Esophagus squamous epithelium (tissue), 5 donors: ENCODE results near the gene RBM12. TPM values are rescaled to one million over a fixed set of nuclear protein-coding genes. Genes with fewer than 3 reads are reported as not detected.

Source experiments
- DNase-seq: peaks from one replicate; lab custom pipeline; 2025; lab: John Stamatoyannopoulos, UW
- H3K27ac ChIP-seq, 4 donors: fragments of 200-600 bp; sonication (generic); one replicate each; pipeline ENCODE4 v1.5.1; 2016 to 2019; ENCODE audit warnings: mild to moderate bottlenecking in 1 of 4
- H3K27me3 ChIP-seq, 4 donors: fragments of 200-600 bp; sonication (generic); 1 replicate in 3 of 4; 2 replicates in 1 of 4; pipeline versions ENCODE4 v1.5.1 to v1.6.0; 2017 to 2021; ENCODE audit warnings: antibody characterized with exemption in 1 of 4
- H3K36me3 ChIP-seq, 3 donors: fragments of 200-600 bp; sonication (generic); one replicate each; pipeline ENCODE4 v1.5.1; 2016 to 2019
- H3K4me1 ChIP-seq, 3 donors: fragments of 200-600 bp; sonication (generic); one replicate each; pipeline ENCODE4 v1.5.1; 2017 to 2019
- H3K4me3 ChIP-seq, 4 donors: fragments of 200-600 bp; sonication (generic); 1 replicate in 3 of 4; 2 replicates in 1 of 4; pipeline ENCODE4 v1.5.1; 2016 to 2019; ENCODE audit warnings: mild to moderate bottlenecking in 2 of 4, moderate library complexity in 1 of 4
- H3K9me3 ChIP-seq, 3 donors: fragments of 200-600 bp; sonication (generic); one replicate each; pipeline ENCODE4 v1.5.1; 2016 to 2019
- POLR2A ChIP-seq, 4 donors: fragments of 450-650 bp; IDR thresholded peaks; one replicate each; pipeline ENCODE4 v1.6.1; 2017; ENCODE audit warnings: antibody characterized with exemption in 4 of 4, mild to moderate bottlenecking in 4 of 4, moderate library complexity in 3 of 4
- WGBS, 2 donors: methylation state at CpG; one replicate each; pipeline ENCODE4 v1.1.5; 2018; 5-methylcytosine and 5-hydroxymethylcytosine counted together
- intact Hi-C: fragments of 100-400 bp; cut with DNase I; formaldehyde crosslinking; loops from one replicate; pipeline ENCODE4 v1.15.0; 2022
- total RNA-seq, 4 donors: library from RNA; depleted of rRNA; stranded (reverse); fragments of >200 nt; gene quantifications; one replicate each; pipeline ENCODE4 v1.1.0, GENCODE V29; 2016
- TF ChIP-seq, protein P1 (sequence below), 6 experiments: fragments of 450-650 bp in 4 of 6; fragments of 200-600 bp in 2 of 6; sonication (generic) in 2 of 6; IDR thresholded peaks; one replicate each; pipeline ENCODE4 v1.5.1; 2016 to 2019; ENCODE audit warnings: antibody characterized with exemption in 6 of 6, mild to moderate bottlenecking in 4 of 6, moderate library complexity in 4 of 6
- donor health status: DM: yes; HTN: yes; CAD: no.

RBM12 gene
- total RNA-seq, 4 donors from 2014 or later: 14.2 to 35.5 (median 30.0) TPM

DNA sequence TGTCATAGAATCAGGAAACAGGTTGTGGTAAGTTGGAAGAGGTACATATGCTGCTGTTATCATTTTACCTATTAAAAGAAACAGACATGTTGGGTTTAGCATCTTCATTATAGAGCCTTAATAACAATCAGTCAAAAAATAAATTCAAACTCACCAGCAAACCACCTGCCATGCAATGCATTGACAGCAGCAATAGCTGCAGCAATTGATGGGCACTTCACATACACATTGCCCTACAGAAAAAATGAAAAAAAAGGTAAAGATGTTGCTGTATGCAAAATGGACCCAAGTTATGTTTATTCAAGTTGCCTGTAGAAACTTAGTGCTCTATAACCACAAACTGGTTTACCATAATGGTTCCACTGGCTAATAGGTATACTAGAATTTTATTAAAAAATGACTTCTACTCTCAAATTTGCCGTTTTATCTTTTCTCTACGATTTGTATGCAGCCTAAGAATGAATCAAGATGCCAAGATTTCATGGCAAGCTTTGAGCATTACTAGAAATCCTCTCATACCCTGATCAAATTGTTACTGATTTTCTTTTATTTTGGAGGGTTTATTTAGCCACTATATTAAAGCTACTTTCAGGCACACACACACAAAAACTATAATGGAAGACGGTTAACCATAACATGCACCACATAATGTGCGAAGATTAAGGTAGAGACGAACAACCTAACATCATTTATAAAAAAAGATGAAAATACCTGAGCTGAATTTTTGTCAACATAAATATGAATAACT, 40.0 kb upstream of the RBM12 start:
- no peak for TF ChIP-seq POLR2A (IDR thresholded peaks at IDR 0.05)
- TF ChIP-seq, protein P1, sequence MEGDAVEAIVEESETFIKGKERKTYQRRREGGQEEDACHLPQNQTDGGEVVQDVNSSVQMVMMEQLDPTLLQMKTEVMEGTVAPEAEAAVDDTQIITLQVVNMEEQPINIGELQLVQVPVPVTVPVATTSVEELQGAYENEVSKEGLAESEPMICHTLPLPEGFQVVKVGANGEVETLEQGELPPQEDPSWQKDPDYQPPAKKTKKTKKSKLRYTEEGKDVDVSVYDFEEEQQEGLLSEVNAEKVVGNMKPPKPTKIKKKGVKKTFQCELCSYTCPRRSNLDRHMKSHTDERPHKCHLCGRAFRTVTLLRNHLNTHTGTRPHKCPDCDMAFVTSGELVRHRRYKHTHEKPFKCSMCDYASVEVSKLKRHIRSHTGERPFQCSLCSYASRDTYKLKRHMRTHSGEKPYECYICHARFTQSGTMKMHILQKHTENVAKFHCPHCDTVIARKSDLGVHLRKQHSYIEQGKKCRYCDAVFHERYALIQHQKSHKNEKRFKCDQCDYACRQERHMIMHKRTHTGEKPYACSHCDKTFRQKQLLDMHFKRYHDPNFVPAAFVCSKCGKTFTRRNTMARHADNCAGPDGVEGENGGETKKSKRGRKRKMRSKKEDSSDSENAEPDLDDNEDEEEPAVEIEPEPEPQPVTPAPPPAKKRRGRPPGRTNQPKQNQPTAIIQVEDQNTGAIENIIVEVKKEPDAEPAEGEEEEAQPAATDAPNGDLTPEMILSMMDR (IDR thresholded peaks at IDR 0.05): no peak
- Histone ChIP-seq H3K4me3 (no peak overlapping the region), H3K27me3 (no peaks in the 10 kb centered on the region), H3K36me3 (peaks cover 19 to 87% (median 45%) of the 10 kb centered on the region in 3 donors), H3K27ac (no peak overlapping the region), H3K4me1 (peaks cover 7 to 35% (median 9%) of the 10 kb centered on the region in 3 donors), H3K9me3 (no peaks in the 10 kb centered on the region)
- intact Hi-C loops: no loop called here
- DNase-seq: no peak
- WGBS, 2 donors: 83 to 86% methylated on average over 5 of the region's 5 CpGs

DNA sequence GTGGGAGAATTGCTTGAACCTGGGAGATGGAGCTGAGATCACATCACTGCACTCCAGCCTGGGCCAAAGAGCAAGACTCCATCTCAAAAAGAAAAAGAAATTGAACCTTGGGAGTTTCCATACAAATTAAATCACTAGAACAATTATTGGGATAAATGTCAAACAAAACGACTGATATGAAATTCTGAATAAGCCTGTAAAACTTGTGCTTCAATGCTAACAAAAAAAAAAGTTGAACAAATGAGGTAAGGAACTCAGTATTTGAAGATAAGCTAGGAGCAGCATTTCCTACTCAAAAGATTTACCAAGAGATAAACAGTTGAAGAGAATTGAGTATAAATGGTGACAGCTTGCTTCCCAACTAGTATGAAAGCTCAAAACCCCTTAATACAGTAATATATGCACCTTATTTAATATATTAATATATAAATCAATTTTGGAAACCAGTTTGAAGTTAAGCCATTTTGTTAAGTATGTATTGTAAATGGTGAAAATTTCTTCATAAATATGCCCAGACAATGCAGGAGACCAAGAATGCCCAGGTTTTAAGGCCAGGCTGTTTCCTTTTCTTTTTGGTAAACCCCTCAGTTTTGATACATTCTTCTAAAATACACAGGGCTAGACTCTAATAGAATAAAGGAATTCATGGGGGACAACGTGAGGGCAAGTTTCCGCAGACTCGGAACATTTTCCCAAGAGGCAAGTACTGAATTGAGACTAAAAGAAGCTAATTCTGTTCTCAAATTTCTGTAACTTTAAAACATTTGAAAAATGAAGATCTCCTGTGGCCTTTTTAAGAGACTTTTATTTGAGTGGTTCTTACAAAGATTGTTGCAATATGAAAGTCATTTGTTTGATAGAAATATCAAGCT, 38.4 kb upstream of the RBM12 start:
- no peaks in the 10 kb centered on the region for H3K9me3 ChIP-seq
- intact Hi-C loops: no loop called here
- peaks cover 19 to 71% (median 39%) of the 10 kb centered on the region in 3 donors for H3K36me3 ChIP-seq

DNA sequence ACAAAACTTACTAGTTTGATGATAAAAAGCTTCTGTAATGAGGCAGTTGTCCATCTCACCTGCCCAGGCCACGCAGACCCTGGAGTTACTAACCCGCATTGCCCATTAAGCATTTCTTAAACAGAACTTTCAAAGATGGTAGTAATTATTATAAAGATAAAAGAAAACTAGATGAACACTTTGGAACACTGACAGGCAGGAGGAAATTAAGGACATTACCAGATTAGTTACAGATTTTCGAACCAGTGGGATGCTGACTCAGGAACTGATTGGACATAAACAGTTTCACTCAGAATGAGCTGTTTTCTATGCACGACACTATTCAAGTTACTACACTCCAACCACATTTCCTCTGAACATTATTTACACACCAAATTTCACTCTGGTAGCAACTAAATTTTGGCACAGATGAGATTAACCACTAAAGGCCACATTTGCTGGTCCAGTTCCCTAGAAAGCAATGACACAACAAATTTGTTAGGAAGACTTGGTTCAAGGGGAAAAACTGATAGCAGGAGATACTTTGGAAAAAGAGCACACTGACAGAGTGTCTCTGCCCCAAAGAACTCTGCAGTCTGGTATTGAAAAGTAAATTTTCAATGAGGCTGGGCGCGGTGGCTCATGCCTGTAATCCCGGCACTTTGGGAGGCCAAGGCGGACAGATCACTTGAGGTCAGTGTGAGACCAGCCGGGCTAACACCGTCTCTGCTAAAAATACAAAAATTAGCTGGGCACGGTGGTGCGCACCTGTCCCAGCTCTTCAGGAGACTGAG, 37.5 kb upstream of the RBM12 start:
- intact Hi-C loops: no loop called here
- Histone ChIP-seq H3K9me3 (no peaks in the 10 kb centered on the region), H3K36me3 (peaks cover 19 to 64% (median 39%) of the 10 kb centered on the region in 3 donors), H3K4me1 (peaks cover 14 to 38% (median 21%) of the 10 kb centered on the region in 3 donors), H3K27me3 (no peaks in the 10 kb centered on the region), H3K27ac (no peak overlapping the region), H3K4me3 (no peak overlapping the region)
- TF ChIP-seq, protein P1 (IDR thresholded peaks at IDR 0.05): no peak
- TF ChIP-seq POLR2A (IDR thresholded peaks at IDR 0.05): no peak
- 76 to 84% methylated on average over 12 of the region's 12 CpGs for WGBS, 2 donors
- DNase-seq: no peak

More for the DNA sequence above, 38.4 kb upstream of the RBM12 start:
- no peak overlapping the region for H3K4me3 ChIP-seq
- H3K4me1 ChIP-seq: peaks cover 11 to 29% (median 13%) of the 10 kb centered on the region in 3 donors
- no peak overlapping the region for H3K27ac ChIP-seq
- no peaks in the 10 kb centered on the region for H3K27me3 ChIP-seq
- no peak for TF ChIP-seq POLR2A (IDR thresholded peaks at IDR 0.05)
- TF ChIP-seq, protein P1 (IDR thresholded peaks at IDR 0.05): no peak
- DNase-seq: no peak
- 61 to 70% methylated on average over 4 of the region's 4 CpGs for WGBS, 2 donors

DNA sequence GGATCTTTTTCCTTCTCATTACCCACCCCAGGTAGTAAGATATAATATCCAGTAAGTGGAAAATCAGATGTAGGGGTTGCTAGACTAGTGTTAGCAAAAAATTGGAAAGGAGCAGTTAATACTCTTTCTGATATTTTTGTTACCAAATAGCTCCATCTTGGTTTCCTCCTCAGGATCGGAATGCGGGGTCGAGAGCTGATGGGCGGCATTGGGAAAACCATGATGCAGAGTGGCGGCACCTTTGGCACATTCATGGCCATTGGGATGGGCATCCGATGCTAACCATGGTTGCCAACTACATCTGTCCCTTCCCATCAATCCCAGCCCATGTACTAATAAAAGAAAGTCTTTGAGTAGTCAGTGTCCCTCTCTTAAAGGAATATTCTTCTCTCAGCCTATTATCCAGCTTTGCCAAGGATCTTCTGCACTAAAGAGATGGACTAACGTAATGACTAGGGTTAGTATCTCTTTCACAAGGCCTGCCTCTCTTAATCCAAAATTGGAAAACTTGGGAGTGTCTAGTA, 36.0 kb upstream of the RBM12 start:
- Histone ChIP-seq H3K9me3 (no peaks in the 10 kb centered on the region), H3K4me1 (peaks cover 14 to 42% (median 21%) of the 10 kb centered on the region in 3 donors), H3K36me3 (peaks cover 19 to 64% (median 28%) of the 10 kb centered on the region in 3 donors), H3K27me3 (no peaks in the 10 kb centered on the region), H3K4me3 (peak overlapping the region in 1 of 4 donors; percentile 85), H3K27ac (peak overlapping the region in 3 of 4 donors; percentile 96 to 98 (median 96))
- intact Hi-C loops: no loop called here
- no peak for DNase-seq
- TF ChIP-seq, protein P1 (IDR thresholded peaks at IDR 0.05): no peak
- TF ChIP-seq POLR2A (IDR thresholded peaks at IDR 0.05): no peak
- WGBS, 2 donors: 83 to 90% methylated on average over 7 of the region's 7 CpGs
